Measurements from ENCODE around the gene C1orf185.

- TF ChIP-seq CTCF (IDR thresholded peaks at IDR 0.05; ENCODE audit: insufficient read depth, low read depth, low read length) (no peak), EZH2 (IDR thresholded peaks at IDR 0.05; ENCODE audit: insufficient read depth, low read length) (no peak)
Observed at GRCh38 chr1:51073456-51073855, 28.6 kb upstream of the C1orf185 start.

All from astrocyte (in vitro differentiated cells and primary cell).